Brain pericyte (primary cell): ENCODE measurements around the gene WDR75.
A peak's percentile ranks its signal among the peaks of the same experiment; 100 is the strongest.
"Not testable (repeated sequence)": the region's sequence is repeated elsewhere in the genome, so short reads cannot be mapped to it uniquely, and the experiment has no call there.

ENCODE experiments used
- DNase-seq: peaks from one replicate; pipeline ENCODE4 v3.0.0-alpha.2; 2012; ENCODE audit warnings: low read depth, low spot score

Gene WDR75

DNA sequence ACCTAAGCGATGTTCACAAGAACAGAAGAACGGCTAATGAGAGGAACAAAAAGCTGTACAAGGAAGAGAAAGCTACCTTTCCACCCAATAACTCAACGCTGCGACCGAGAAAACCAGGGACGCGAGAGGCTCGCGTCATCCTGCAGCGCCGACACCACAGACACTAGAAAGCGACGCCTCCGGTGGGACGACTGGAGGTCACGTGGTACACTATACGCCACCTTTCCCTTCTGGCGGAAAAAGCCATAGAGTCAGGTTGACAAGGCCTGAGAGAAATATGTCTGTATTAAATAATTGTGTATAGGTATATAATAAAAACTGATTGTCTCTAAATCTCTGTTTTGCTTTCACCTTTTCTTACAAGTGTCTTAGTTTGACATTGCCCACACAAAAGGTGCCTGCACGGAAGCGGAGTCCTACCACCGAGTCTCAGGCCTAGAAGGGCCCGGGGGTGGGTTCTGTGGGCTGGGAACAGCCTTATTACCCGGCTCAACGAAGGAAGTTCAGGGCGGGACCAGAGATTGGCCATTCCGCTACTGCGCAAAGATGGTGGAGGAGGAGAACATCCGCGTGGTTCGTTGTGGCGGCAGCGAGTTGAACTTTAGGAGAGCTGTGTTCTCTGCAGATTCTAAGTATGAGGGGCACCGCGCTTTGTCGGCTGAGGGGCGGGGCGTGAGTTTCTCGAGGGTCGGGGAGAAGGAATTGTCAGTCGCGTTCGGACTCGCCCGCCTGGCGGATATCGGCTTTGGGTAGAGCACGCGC, at the start of gene WDR75:
WDR75 (plus strand) TSS at position 528 of the 762 bp plus-strand sequence; CDS start at position 547, 19 bp downstream.
- peak; percentile 80 for DNase-seq

DNA sequence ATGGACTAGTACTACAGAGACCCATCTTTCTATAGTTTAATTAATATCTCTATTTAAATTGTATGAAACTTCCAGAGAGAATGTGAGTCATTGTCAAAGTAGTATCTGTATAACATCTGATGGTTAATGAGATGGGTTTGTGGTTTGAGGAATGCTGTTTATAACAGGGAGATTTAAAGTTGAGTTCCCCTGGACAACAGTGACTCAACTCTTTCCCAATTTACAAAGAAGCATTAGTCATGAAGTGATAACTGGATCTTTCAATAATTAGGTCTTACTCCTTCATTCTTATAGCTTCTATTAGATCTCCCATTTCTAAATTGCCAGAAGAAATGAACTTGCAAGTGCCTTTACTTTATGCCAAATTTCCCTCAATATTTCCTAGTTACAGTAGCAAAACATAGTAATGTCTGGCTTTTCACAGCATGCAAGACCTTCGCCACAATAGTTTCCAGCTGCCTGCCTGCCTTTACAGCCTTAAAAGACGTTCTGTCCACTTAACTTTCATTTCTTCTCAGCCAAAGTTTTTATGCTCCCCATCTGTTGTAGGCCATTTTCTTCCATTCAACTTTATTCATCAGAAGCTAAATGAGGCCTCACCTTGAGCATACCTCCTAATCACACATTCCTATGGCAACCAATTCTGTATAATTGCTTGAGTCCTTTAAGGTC, 47.7 kb upstream of the WDR75 start:
- DNase-seq = no peak

DNA sequence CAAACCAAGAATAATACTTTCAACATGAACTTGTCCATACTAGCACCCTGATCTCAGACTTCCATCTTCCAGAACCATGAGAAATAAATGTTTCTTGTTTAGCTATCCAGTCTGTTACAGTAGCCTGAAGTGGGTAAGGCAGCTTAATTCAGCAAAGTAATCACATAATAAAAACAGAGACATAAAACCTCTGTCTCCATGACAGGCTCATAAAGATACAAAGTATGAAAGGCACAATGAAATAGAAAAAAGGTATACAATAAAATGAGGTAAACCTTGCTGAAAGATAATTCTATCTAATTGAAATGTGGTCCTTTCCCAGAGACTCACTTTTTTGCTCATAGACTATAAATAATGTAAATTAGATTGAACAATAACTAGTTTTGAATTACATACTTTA, 46.7 kb upstream of the WDR75 start:
- no peak for DNase-seq

DNA sequence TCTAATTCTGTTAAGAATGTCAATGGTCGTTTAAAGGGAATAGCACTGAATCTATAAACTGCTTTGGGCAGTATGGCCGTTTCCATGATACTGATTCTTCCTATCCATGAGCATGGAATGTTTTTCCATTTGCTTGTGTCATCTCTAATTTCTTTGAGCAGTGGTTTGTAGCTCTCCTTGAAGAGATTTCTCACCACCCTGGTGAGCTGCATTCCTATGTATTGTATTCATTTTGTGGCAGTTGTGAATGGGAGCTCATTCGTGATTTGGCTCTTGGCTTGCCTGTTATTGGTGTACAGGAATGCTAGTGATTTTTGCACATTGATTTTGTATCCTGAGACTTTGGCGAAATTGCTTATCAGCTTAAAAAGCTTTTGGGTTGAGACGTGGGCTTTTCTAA, 38.3 kb upstream of the WDR75 start:
- no peak for DNase-seq

DNA sequence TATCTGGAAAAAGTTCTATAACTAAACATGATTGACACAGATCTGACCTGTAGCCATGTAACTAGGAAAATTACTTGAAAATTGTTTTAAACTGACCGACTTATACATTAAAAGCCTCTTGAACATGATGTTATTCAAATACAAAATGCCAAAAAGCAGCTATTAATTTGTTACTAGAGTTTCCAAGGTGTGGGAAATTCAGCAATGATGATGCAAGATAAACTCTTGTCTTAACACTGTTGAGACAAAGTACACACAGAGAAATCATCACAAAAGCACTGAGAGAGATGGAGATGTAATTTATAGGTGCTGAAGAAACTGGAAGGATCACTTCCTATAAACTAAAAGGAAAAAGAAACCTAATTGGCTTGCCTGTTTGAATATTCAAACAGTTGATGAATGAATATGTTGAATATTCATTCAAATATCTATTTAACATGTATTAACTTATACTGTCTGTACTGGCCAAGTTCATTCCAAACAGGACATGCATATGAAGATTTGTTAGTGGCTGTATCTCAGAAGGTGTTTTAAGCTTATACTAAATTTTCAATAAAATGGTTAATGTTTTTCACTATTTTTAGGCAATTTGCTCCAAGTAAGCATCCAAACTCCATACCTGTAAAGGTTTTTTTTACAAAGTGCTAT, 34.6 kb upstream of the WDR75 start:
- DNase-seq = no peak

DNA sequence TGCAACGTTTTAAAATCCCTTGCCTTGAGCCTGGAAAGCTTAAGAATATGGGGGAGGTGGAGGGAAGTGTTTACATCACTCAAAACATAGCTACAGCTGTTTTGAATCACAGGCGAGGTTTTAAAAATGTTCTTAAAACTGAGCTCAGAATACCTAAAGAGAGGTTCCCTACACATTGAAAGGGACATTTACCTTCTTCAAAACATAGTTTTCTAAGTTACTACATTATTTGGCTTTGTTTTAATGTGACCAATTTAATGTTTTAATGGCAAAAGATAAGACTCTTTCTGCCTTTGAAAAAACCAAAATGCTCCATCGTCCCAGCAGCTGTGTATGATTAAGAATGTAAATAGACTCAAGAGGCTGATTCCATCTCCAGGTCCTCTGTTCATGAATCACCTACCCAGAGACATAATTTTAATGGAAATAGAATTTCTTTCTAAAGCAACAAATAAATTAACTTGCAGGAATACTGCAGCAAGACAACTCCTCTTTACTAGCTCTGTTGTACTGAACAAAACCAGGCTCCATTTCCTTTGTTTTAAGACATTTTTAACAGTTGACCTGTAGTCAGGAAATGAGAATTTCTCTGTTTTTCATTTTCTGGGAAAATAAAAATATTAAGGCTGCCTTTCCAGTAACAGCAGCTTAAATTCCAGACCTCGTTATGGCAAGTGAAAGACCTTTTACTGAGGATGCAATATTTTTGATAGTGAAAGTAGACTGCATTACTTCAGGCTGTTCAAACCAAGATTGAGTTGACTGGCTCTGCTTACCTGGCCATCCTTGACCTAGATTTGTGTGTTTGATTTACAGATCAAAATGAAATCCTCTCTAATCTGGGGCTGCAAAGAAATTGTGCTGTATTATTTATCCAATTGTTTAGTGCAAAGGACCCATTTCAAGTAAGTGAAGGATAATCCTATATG, 33.7 kb upstream of the WDR75 start:
- no peak for DNase-seq

DNA sequence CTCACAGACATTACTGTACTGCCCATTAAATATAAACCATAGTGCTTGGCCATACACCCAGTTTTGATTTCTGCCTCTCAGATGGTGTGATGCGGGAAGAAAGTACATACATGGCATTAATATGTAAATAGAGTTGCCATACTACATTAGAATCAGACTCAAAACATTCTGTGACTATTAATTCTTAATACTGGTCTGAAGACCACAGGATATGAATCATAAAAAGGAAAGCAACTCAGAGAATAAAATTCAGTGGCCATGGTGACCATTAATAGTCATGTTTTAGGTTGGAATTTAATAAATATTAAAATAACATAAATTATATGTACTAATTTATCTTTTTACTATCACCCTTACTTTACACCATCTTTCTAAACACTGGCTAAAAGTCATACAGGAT, 33.0 kb upstream of the WDR75 start:
- DNase-seq = no peak

DNA sequence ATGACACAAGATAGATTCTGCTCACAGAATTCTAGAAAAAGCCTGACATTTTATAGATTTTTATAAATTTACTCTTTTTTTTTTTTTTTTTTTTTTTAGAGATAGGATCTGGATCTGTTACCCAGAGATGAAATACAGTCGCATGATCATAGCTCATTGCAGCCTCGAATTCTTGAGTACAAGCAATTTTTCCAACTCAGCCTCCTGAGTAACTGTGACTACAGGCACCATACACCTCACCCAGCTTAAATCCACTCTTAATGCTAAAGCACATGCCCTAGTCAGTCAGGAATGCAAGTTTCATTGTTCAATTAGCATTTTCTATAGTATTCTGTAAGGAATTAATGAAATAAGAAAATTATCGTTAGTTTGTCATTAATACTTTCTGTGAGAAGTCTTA, 32.1 kb upstream of the WDR75 start:
- DNase-seq = no peak

- DNase-seq = no peak
Observed at GRCh38 chr2:189409647-189410046, 31.6 kb upstream of the WDR75 start.

DNA sequence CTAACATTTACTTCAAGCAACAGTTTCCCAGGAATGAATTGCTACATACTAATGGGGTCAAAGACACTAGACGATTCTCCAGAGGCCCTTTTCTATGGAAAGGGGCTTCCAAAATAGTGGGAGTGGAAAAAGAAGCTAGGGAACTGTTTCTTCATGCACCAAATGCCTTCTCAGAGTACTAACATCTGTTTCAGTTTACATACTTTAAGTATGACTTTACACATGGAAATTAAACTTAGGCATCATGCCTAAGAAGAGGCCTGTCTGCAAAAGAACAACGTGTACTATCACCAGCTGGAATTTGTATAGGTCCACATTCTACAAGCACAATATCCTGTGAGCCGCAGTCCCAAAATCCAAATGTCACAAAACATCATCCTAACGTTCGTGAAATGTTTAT, 29.4 kb upstream of the WDR75 start:
- no peak for DNase-seq

- no peak for DNase-seq
Observed at GRCh38 chr2:189412330-189412953, 28.8 kb upstream of the WDR75 start.

- no peak for DNase-seq
Observed at GRCh38 chr2:189413249-189413648, 28.0 kb upstream of the WDR75 start.

GRCh38 chr2:189421644-189422043, 19.6 kb upstream of the WDR75 start:
- DNase-seq = no peak

GRCh38 chr2:189424961-189425360, 16.3 kb upstream of the WDR75 start:
- no peak for DNase-seq

DNA sequence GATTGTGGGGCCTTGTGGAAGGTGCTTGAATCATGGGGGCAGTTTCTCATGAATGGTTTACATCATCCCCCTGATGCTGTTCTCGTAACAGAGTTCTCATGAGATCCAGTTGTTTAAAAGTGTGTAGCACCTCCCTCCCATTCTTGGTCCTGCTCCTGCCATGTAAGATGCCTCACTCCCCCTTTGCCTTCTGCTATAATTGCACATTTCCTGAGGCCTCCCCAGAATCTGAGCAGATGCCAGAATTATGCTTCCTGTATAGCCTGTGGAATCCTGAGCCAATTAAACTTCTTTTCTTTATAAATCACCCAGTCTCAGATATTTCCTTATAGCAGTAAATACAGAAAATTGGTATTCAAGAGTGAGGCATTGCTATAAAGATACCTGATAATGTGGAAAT, 15.6 kb upstream of the WDR75 start:
- no peak for DNase-seq

GRCh38 chr2:189426886-189427285, 14.4 kb upstream of the WDR75 start:
- DNase-seq = no peak

GRCh38 chr2:189427872-189428271, 13.4 kb upstream of the WDR75 start:
- no peak for DNase-seq

GRCh38 chr2:189430448-189430847, 10.8 kb upstream of the WDR75 start:
- not testable (repeated sequence) for DNase-seq

DNA sequence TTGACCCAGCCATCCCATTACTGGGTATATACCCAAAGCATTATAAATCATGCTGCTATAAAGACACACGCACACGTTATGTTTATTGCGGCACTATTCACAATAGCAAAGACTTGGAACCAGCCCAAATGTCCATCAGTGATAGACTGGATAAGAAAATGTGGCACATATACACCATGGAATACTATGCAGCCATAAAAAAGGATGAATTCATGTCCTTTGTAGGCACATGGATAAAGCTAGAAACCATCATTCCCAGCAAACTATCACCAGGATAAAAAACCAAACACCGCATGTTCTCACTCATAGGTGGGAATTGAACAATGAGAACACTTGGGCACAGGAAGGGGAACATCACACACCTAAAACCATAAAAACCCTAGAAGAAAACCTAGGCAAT, 5.5 kb upstream of the WDR75 start:
- not testable (repeated sequence) for DNase-seq

- DNase-seq = no peak
Observed at GRCh38 chr2:189437926-189438325, 3.3 kb upstream of the WDR75 start.

GRCh38 chr2:189439342-189439741, 1.9 kb upstream of the WDR75 start:
- DNase-seq = no peak
